SK-N-SH (cell line): ENCODE results near the gene PPP1R14B. TPM values are rescaled to one million over a fixed set of nuclear protein-coding genes. Genes with fewer than 3 reads are reported as not detected.

Source experiments
- CTCF ChIA-PET: fragments of 300-600, 350-600 bp; formaldehyde crosslinking; extraction: SDS; loops from one replicate; lab custom pipeline; 2021; lab: Yijun Ruan, JAX
- POLR2A ChIA-PET: fragments of 350-600 bp; sonication (Branson Sonifier 250); formaldehyde crosslinking; extraction: SDS; loops from one replicate; lab custom pipeline; 2020; ENCODE audit warnings: antibody characterized with exemption, inconsistent platforms; lab: Yijun Ruan, JAX
- DNase-seq: peaks from one replicate; pipeline ENCODE4 v3.0.0; 2012
- H2AFZ ChIP-seq: fragments of 200-600 bp; sonication (generic); 2 replicates; pipeline ENCODE4 v1.8.1; 2016; ENCODE audit warnings: antibody characterized with exemption, mild to moderate bottlenecking, low read depth
- H3F3A ChIP-seq: fragments of 200-600 bp; sonication (generic); replicated peaks from 2 replicates; pipeline ENCODE3; 2016; ENCODE audit warnings: antibody characterized with exemption, mild to moderate bottlenecking; ENCODE audit not compliant: insufficient read depth
- H3K27ac ChIP-seq, 2 experiments: fragments of 200-500 bp in 1 of 2; fragments of 200-600 bp in 1 of 2; sonication (Bioruptor generic) in 1 of 2; sonication (generic), shearing (Covaris generic) in 1 of 2; 2 replicates each; pipeline versions ENCODE4 v1.5.1 to v1.6.1; 2014 to 2016; ENCODE audit warnings: low read depth in 2 of 2, inconsistent platforms in 1 of 2, low read length in 1 of 2, mild to moderate bottlenecking in 1 of 2, mixed read lengths in 1 of 2
- H3K27me3 ChIP-seq: fragments of 200-600 bp; sonication (generic), shearing (Covaris generic); 2 replicates; pipeline ENCODE4 v1.6.1; 2016; ENCODE audit warnings: mixed run types; ENCODE audit not compliant: insufficient read depth
- H3K36me3 ChIP-seq, 2 experiments: fragments of 200-500 bp in 1 of 2; fragments of 200-600 bp in 1 of 2; sonication (Bioruptor generic) in 1 of 2; sonication (generic) in 1 of 2; replicated peaks in 1 of 2; 2 replicates each; pipeline versions ENCODE3 to v1.5.1; 2014 to 2016; ENCODE audit warnings: low read length in 1 of 2, mild to moderate bottlenecking in 1 of 2; ENCODE audit not compliant: insufficient read depth in 2 of 2, control insufficient read depth in 1 of 2
- H3K4me1 ChIP-seq, 2 experiments: fragments of 200-500 bp in 1 of 2; fragments of 200-600 bp in 1 of 2; sonication (Bioruptor generic) in 1 of 2; sonication (generic), shearing (Covaris generic) in 1 of 2; 2 replicates each; pipeline versions ENCODE4 v1.5.1 to v1.6.1; 2014 to 2016; ENCODE audit warnings: low read depth in 1 of 2, low read length in 1 of 2, mixed run types in 1 of 2; ENCODE audit not compliant: insufficient read depth in 2 of 2, control insufficient read depth in 1 of 2
- H3K4me2 ChIP-seq: fragments of 200-600 bp; sonication (generic), shearing (Covaris generic); 2 replicates; pipeline ENCODE4 v1.6.1; 2017; ENCODE audit warnings: mixed run types
- H3K4me3 ChIP-seq, 2 experiments: fragments of 200-500 bp in 1 of 2; fragments of 200-600 bp in 1 of 2; sonication (Bioruptor generic) in 1 of 2; sonication (generic), shearing (Covaris generic) in 1 of 2; 2 replicates each; pipeline versions ENCODE4 v1.5.1 to v1.8.1; 2014 to 2016; ENCODE audit warnings: low read depth in 2 of 2, inconsistent platforms in 1 of 2, low read length in 1 of 2, mild to moderate bottlenecking in 1 of 2, mixed read lengths in 1 of 2, moderate library complexity in 1 of 2
- H3K79me2 ChIP-seq: fragments of 200-600 bp; sonication (generic); 2 replicates; pipeline ENCODE4 v1.8.1; 2017; ENCODE audit warnings: mild to moderate bottlenecking; ENCODE audit not compliant: insufficient read depth
- H3K9ac ChIP-seq: fragments of 200-600 bp; sonication (generic); 2 replicates; pipeline ENCODE4 v1.6.1; 2017; ENCODE audit warnings: mixed run types
- H3K9me2 ChIP-seq: fragments of 200-600 bp; sonication (generic); 2 replicates; pipeline ENCODE4 v1.6.1; 2017; ENCODE audit warnings: mixed run types
- H3K9me3 ChIP-seq: fragments of 200-600 bp; sonication (generic); 2 replicates; pipeline ENCODE4 v1.6.1; 2017; ENCODE audit warnings: mixed run types, mild to moderate bottlenecking, moderate library complexity
- H4K20me1 ChIP-seq: fragments of 200-600 bp; sonication (generic); 2 replicates; pipeline ENCODE4 v1.6.1; 2017; ENCODE audit warnings: mild to moderate bottlenecking, mixed run types; ENCODE audit not compliant: insufficient read depth
- CHD2 ChIP-seq: fragments of 150-350 bp; IDR thresholded peaks from 2 replicates; pipeline ENCODE4 v1.6.1; 2018; ENCODE audit warnings: low read length; ENCODE audit not compliant: partially characterized antibody
- ELF1 ChIP-seq: IDR thresholded peaks from 2 replicates; pipeline ENCODE4 v1.4.0; 2012
- EP300 ChIP-seq, 2 experiments: IDR thresholded peaks; 2 replicates each; pipeline versions ENCODE4 v1.4.0 to v1.6.1; 2012; ENCODE audit warnings: borderline replicate concordance in 1 of 2, low read depth in 1 of 2, low read length in 1 of 2
- EZH2phosphoT487 ChIP-seq: fragments of 200-600 bp; sonication (generic); IDR thresholded peaks from 2 replicates; pipeline ENCODE4 v1.6.1; 2017; ENCODE audit warnings: low read depth, mixed run types, mild to moderate bottlenecking, antibody characterized with exemption, moderate library complexity, borderline replicate concordance
- FOXM1 ChIP-seq: IDR thresholded peaks from 2 replicates; pipeline ENCODE4 v1.4.0; 2012; ENCODE audit warnings: low read depth, mild to moderate bottlenecking
- GABPA ChIP-seq: IDR thresholded peaks from 2 replicates; pipeline ENCODE4 v1.4.0; 2012; ENCODE audit warnings: low read depth, mild to moderate bottlenecking
- GATA2 ChIP-seq: sonication (generic); formaldehyde crosslinking; IDR thresholded peaks from 2 replicates; pipeline ENCODE4 v1.5.0; 2020; ENCODE audit warnings: mild to moderate bottlenecking, missing genetic modification reagents
- JUND ChIP-seq: IDR thresholded peaks from 2 replicates; pipeline ENCODE4 v1.4.0; 2012
- MXI1 ChIP-seq: IDR thresholded peaks from 2 replicates; pipeline ENCODE4 v1.6.1; 2012; ENCODE audit warnings: mild to moderate bottlenecking, low read depth, low read length, improper control_type of control experiment
- NFIC ChIP-seq: IDR thresholded peaks from 2 replicates; pipeline ENCODE4 v1.4.0; 2012; ENCODE audit warnings: borderline replicate concordance
- RCOR1 ChIP-seq: fragments of 150-350 bp; IDR thresholded peaks from 2 replicates; pipeline ENCODE4 v1.6.1; 2017; ENCODE audit warnings: antibody characterized with exemption, low read length
- RXRA ChIP-seq: IDR thresholded peaks from 2 replicates; pipeline ENCODE4 v1.4.0; 2012; ENCODE audit warnings: low read depth, mild to moderate bottlenecking, borderline replicate concordance
- SMC3 ChIP-seq: IDR thresholded peaks from 2 replicates; pipeline ENCODE4 v1.6.1; 2012; ENCODE audit warnings: low read depth, low read length, improper control_type of control experiment
- TCF12 ChIP-seq: IDR thresholded peaks from 2 replicates; pipeline ENCODE4 v1.4.0; 2012
- YY1 ChIP-seq: IDR thresholded peaks from 2 replicates; pipeline ENCODE4 v1.4.0; 2012; ENCODE audit warnings: low read depth, mild to moderate bottlenecking
- WGBS: methylation state at CpG from one replicate; pipeline ENCODE4 v1.1.6; 2017; ENCODE audit warnings: low lambda C conversion rate; 5-methylcytosine and 5-hydroxymethylcytosine counted together
- polyA plus RNA-seq, 3 experiments: library from polyadenylated mRNA; depleted of rRNA; stranded (reverse); fragments of >200 nt; gene quantifications; 2 replicates each; pipeline ENCODE4 v1.2.3, GENCODE V29; 2012
- TF ChIP-seq, protein P1 (sequence below): fragments of 200-600 bp; sonication (generic); IDR thresholded peaks from 2 replicates; pipeline ENCODE4 v1.6.1; 2017; ENCODE audit warnings: antibody characterized with exemption, mild to moderate bottlenecking, moderate library complexity
- TF ChIP-seq, protein P2 (sequence below): IDR thresholded peaks from 2 replicates; pipeline ENCODE4 v1.4.0; 2012; ENCODE audit warnings: low read depth, borderline replicate concordance
- TF ChIP-seq, protein P3 (sequence below): fragments of 150-350 bp; IDR thresholded peaks from 2 replicates; pipeline ENCODE4 v1.6.1; 2016; ENCODE audit warnings: mild to moderate bottlenecking, low read depth, low read length
- TF ChIP-seq, protein P4 (sequence below): IDR thresholded peaks from 2 replicates; pipeline ENCODE4; 2012

PPP1R14B gene
- polyA plus RNA-seq, 1 of the 3 experiments (the other 2 are of a cell fraction) = 523 TPM

DNA sequence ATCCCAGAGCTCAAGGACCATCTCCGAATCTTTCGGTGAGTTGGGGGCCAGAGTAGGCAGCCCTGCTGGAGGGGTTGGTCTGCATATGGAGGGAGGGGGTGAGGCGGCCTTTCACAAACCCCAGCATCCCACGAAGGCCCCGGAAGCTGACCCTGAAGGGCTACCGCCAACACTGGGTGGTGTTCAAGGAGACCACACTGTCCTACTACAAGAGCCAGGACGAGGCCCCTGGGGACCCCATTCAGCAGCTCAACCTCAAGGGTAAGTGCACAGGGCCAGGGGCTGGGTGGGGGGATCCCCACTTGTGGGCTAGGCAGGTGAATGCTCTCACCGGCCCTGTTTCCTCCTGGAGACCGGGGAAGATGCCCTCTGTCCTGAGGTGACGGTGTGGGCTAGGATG is 27.0 kb downstream of the PPP1R14B start:
- TF ChIP-seq, protein P1, sequence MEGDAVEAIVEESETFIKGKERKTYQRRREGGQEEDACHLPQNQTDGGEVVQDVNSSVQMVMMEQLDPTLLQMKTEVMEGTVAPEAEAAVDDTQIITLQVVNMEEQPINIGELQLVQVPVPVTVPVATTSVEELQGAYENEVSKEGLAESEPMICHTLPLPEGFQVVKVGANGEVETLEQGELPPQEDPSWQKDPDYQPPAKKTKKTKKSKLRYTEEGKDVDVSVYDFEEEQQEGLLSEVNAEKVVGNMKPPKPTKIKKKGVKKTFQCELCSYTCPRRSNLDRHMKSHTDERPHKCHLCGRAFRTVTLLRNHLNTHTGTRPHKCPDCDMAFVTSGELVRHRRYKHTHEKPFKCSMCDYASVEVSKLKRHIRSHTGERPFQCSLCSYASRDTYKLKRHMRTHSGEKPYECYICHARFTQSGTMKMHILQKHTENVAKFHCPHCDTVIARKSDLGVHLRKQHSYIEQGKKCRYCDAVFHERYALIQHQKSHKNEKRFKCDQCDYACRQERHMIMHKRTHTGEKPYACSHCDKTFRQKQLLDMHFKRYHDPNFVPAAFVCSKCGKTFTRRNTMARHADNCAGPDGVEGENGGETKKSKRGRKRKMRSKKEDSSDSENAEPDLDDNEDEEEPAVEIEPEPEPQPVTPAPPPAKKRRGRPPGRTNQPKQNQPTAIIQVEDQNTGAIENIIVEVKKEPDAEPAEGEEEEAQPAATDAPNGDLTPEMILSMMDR = no peak
- TF ChIP-seq RCOR1 (no peak), GATA2 (CRISPR knock-in tag) (no peak), YY1 (no peak), ELF1 (no peak), SMC3 (no peak), EP300 (IDR thresholded peaks at IDR 0.05; ENCODE audit: borderline replicate concordance in 1 of 2, low read depth in 1 of 2, low read length in 1 of 2) (no peak), FOXM1 (no peak), CHD2 (no peak), RXRA (no peak), JUND (no peak), NFIC (no peak), EZH2phosphoT487 (no peak), TCF12 (no peak), MXI1 (no peak), GABPA (no peak)
- TF ChIP-seq, protein P2, sequence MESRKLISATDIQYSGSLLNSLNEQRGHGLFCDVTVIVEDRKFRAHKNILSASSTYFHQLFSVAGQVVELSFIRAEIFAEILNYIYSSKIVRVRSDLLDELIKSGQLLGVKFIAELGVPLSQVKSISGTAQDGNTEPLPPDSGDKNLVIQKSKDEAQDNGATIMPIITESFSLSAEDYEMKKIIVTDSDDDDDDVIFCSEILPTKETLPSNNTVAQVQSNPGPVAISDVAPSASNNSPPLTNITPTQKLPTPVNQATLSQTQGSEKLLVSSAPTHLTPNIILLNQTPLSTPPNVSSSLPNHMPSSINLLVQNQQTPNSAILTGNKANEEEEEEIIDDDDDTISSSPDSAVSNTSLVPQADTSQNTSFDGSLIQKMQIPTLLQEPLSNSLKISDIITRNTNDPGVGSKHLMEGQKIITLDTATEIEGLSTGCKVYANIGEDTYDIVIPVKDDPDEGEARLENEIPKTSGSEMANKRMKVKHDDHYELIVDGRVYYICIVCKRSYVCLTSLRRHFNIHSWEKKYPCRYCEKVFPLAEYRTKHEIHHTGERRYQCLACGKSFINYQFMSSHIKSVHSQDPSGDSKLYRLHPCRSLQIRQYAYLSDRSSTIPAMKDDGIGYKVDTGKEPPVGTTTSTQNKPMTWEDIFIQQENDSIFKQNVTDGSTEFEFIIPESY = no peak
- TF ChIP-seq, protein P3, sequence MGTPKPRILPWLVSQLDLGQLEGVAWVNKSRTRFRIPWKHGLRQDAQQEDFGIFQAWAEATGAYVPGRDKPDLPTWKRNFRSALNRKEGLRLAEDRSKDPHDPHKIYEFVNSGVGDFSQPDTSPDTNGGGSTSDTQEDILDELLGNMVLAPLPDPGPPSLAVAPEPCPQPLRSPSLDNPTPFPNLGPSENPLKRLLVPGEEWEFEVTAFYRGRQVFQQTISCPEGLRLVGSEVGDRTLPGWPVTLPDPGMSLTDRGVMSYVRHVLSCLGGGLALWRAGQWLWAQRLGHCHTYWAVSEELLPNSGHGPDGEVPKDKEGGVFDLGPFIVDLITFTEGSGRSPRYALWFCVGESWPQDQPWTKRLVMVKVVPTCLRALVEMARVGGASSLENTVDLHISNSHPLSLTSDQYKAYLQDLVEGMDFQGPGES = no peak
- TF ChIP-seq, protein P4, sequence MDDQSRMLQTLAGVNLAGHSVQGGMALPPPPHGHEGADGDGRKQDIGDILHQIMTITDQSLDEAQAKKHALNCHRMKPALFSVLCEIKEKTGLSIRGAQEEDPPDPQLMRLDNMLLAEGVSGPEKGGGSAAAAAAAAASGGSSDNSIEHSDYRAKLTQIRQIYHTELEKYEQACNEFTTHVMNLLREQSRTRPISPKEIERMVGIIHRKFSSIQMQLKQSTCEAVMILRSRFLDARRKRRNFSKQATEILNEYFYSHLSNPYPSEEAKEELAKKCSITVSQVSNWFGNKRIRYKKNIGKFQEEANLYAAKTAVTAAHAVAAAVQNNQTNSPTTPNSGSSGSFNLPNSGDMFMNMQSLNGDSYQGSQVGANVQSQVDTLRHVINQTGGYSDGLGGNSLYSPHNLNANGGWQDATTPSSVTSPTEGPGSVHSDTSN = no peak
- TF ChIP-seq, all 33 proteins: peak for 0
- H3K4me3 ChIP-seq = no peak overlapping the region
- DNase-seq = no peak
- H3K9ac ChIP-seq = no peak overlapping the region
- H3K9me2 ChIP-seq = no peaks in the 10 kb centered on the region
- no peaks in the 10 kb centered on the region for H3K79me2 ChIP-seq
- peaks cover 3 to 20% of the 10 kb centered on the region in 2 experiments; a peak in 1 of 4 replicates for H3K4me1 ChIP-seq
- peaks cover 0 to 10% of the 10 kb centered on the region in 2 experiments for H3K36me3 ChIP-seq
- WGBS = no CpG with 5 or more reads among the region's 10 CpGs
- no peak overlapping the region for H2AFZ ChIP-seq
- CTCF ChIA-PET = interaction anchor here (0.7 to 5.7 kb wide), 4 partner anchors 10 to 135 kb away, joined by 3 to 50 read pairs (median 4); partner anchors contain the start of gene FERMT3
- H3K27ac ChIP-seq = no peak overlapping the region; a peak in 1 of 4 replicates
- no peaks in the 10 kb centered on the region for H3K9me3 ChIP-seq
- H3K4me2 ChIP-seq = no peak overlapping the region
- peaks cover 2% of the 10 kb centered on the region for H3F3A ChIP-seq
- H4K20me1 ChIP-seq = no peaks in the 10 kb centered on the region
- H3K27me3 ChIP-seq = no peaks in the 10 kb centered on the region
- POLR2A ChIA-PET = interaction anchor here (0.6 to 1.7 kb wide), 5 partner anchors 10 to 1329 kb away, joined by 3 to 5 read pairs (median 3); partner anchors contain the start of gene STIP1
